GM12878 (cell line): Measurements from ENCODE around the gene IRAG1. TPM values are rescaled to one million over a fixed set of nuclear protein-coding genes. Genes with fewer than 3 reads are reported as not detected.
A peak's percentile ranks its signal among the peaks of the same experiment; 100 is the strongest.

Source experiments
- ATAC-seq: fragments of 200-7000 bp; cut with Tn5 transposase; 3 replicates; pipeline ENCODE4 v1.9.1; 2020; ENCODE audit warnings: mild to moderate bottlenecking, moderate library complexity
- BruUV-seq: library from RNA; stranded (reverse); fragments of 400-500 nt; replicated peaks from 2 replicates; lab custom pipeline; 2021; lab: Mats Ljungman, UMichigan
- CTCF ChIA-PET: fragments of 300-600 bp; sonication (Branson Sonifier 250); formaldehyde crosslinking; extraction: SDS; loops from one replicate; lab custom pipeline; 2021; ENCODE audit warnings: inconsistent platforms; lab: Yijun Ruan, JAX
- POLR2A ChIA-PET: fragments of 350-600 bp; formaldehyde crosslinking; extraction: SDS; loops from one replicate; lab custom pipeline; 2021; ENCODE audit warnings: inconsistent platforms; lab: Charles Lee
- RAD21 ChIA-PET: fragments of 300-600 bp; sonication (Branson Sonifier 250); formaldehyde crosslinking; loops from one replicate; lab custom pipeline; 2023; ENCODE audit warnings: antibody characterized with exemption; ENCODE audit not compliant: unreplicated experiment; lab: Charles Lee
- SMC1A ChIA-PET: fragments of 300-600 bp; sonication (Branson Sonifier 250); formaldehyde crosslinking; loops from one replicate; lab custom pipeline; 2023; ENCODE audit not compliant: unreplicated experiment, uncharacterized antibody; lab: Charles Lee
- DNase-seq: peaks from one replicate; pipeline ENCODE4 v3.0.0-alpha.2; 2011; ENCODE audit warnings: low read depth, low spot score
- FAIRE-seq: peaks from 3 replicates; lab custom pipeline; 2011; peaks lifted over from hg19 to GRCh38; lab: Jason Lieb, UNC
- H2AFZ ChIP-seq: 2 replicates; pipeline ENCODE4 v1.6.0; 2011; ENCODE audit warnings: low read depth, low read length, control low read depth; ENCODE audit not compliant: control insufficient read depth
- H3K27ac ChIP-seq: 2 replicates; pipeline ENCODE4 v1.5.1; 2011; ENCODE audit warnings: control low read depth; ENCODE audit not compliant: control insufficient read depth, insufficient read depth
- H3K27me3 ChIP-seq, 2 experiments: replicated peaks in 1 of 2; 2 replicates each; pipeline versions ENCODE4 v1.6.0 to v1.6.1; 2011; ENCODE audit warnings: low read length in 1 of 2; ENCODE audit not compliant: control insufficient read depth in 2 of 2, insufficient read depth in 2 of 2
- H3K36me3 ChIP-seq, 2 experiments: 2 replicates each; pipeline ENCODE4 v1.5.1; 2011; ENCODE audit warnings: low read length in 1 of 2; ENCODE audit not compliant: control insufficient read depth in 2 of 2, insufficient read depth in 2 of 2
- H3K4me1 ChIP-seq: 2 replicates; pipeline ENCODE4 v1.6.1; 2011; ENCODE audit warnings: mild to moderate bottlenecking, low read length, moderate library complexity, mixed read lengths; ENCODE audit not compliant: control insufficient read depth, insufficient read depth
- H3K4me2 ChIP-seq: 2 replicates; pipeline ENCODE4 v1.6.0; 2011; ENCODE audit warnings: control low read depth; ENCODE audit not compliant: control insufficient read depth, insufficient read depth
- H3K4me3 ChIP-seq: fragments of 200-600 bp; sonication (generic); 2 replicates; pipeline ENCODE4 v1.5.1; 2016
- H3K79me2 ChIP-seq: 2 replicates; pipeline ENCODE4 v1.6.0; 2011; ENCODE audit warnings: low read length; ENCODE audit not compliant: control insufficient read depth, insufficient read depth
- H3K9ac ChIP-seq: 2 replicates; pipeline ENCODE4 v1.8.0; 2011; ENCODE audit warnings: low read length, control low read depth, mixed read lengths; ENCODE audit not compliant: control insufficient read depth, insufficient read depth
- H3K9me3 ChIP-seq: replicated peaks from 3 replicates; pipeline ENCODE4 v1.5.1; 2011; ENCODE audit warnings: mild to moderate bottlenecking, low read length; ENCODE audit not compliant: control insufficient read depth, insufficient read depth
- H4K20me1 ChIP-seq: 2 replicates; pipeline ENCODE4 v1.6.0; 2011; ENCODE audit not compliant: control insufficient read depth, insufficient read depth
- BHLHE40 ChIP-seq, 2 experiments: fragments of 450-650 bp in 1 of 2; IDR thresholded peaks; 2 replicates each; pipeline ENCODE4 v1.6.1; 2011 to 2017; ENCODE audit warnings: low read depth in 2 of 2, borderline replicate concordance in 1 of 2, improper control_type of control experiment in 1 of 2, low read length in 1 of 2, mild to moderate bottlenecking in 1 of 2
- CHD4 ChIP-seq: fragments of 200-600 bp; sonication (generic); IDR thresholded peaks from 2 replicates; pipeline ENCODE4 v1.6.1; 2016; ENCODE audit warnings: mild to moderate bottlenecking
- LARP7 ChIP-seq: fragments of 450-650 bp; IDR thresholded peaks from 2 replicates; pipeline ENCODE4 v1.6.1; 2017; ENCODE audit warnings: mild to moderate bottlenecking
- MTA3 ChIP-seq: IDR thresholded peaks from 2 replicates; pipeline ENCODE4 v1.6.1; 2012; ENCODE audit warnings: low read length, inconsistent platforms, borderline replicate concordance
- RUNX3 ChIP-seq: IDR thresholded peaks from 2 replicates; pipeline ENCODE4 v1.6.1; 2012; ENCODE audit warnings: low read length, inconsistent platforms
- WGBS: methylation state at CpG from one replicate; pipeline ENCODE4 v1.1.6; 2016; ENCODE audit warnings: low lambda C conversion rate; ENCODE audit not compliant: insufficient replicate concordance, insufficient coverage; ENCODE audit errors: missing lambda C conversion rate; 5-methylcytosine and 5-hydroxymethylcytosine counted together
- in situ Hi-C: fragments of 300-500 bp; cut with MboI; formaldehyde crosslinking; loops from 9 replicates; pipeline ENCODE4 v1.14.3; 2018; ENCODE audit warnings: mixed read lengths
- intact Hi-C: fragments of 100-400 bp; cut with micrococcal nuclease; formaldehyde crosslinking; loops from one replicate; pipeline ENCODE4 v1.14.2; 2022; ENCODE audit not compliant: unreplicated experiment
- polyA plus RNA-seq, 11 experiments: library from polyadenylated mRNA; depleted of rRNA in 4 of 11; unstranded in 6 of 11; stranded (reverse) in 5 of 11; fragments of >200 nt; fragmentation: Nextera tagmentation in 4 of 11; fragmentation: Illumina TruSeq in 1 of 11; extraction: Ambion mirVana in 4 of 11; extraction: Trizol in 1 of 11; gene quantifications; 1 replicate in 1 of 11; 2 replicates in 10 of 11; pipeline versions ENCODE4 v1.2.1 to v1.2.3, GENCODE V29; 2011 to 2016; ENCODE audit warnings: inconsistent platforms in 2 of 11, missing spikeins in 2 of 11, low read depth in 1 of 11
- total RNA-seq, 4 experiments: library from RNA; depleted of rRNA in 3 of 4; stranded (reverse); fragments of >200 nt in 3 of 4; fragmentation: Illumina TruSeq in 1 of 4; extraction: Trizol in 1 of 4; gene quantifications; 2 replicates each; pipeline versions ENCODE4 v1.2.1 to v1.2.3, GENCODE V29; 2013 to 2021
- TF ChIP-seq, protein P1 (sequence below): fragments of 450-650 bp; IDR thresholded peaks from 2 replicates; pipeline ENCODE4 v1.6.1; 2017; ENCODE audit warnings: low read depth, mild to moderate bottlenecking, moderate library complexity

Gene IRAG1
- total and polyA plus RNA-seq, 10 of the 15 experiments (the other 5 are each of a cell fraction or from before 2014, with no cell fraction given) = 0.02 to 0.18 (median 0.06) TPM; not detected in 4

DNA sequence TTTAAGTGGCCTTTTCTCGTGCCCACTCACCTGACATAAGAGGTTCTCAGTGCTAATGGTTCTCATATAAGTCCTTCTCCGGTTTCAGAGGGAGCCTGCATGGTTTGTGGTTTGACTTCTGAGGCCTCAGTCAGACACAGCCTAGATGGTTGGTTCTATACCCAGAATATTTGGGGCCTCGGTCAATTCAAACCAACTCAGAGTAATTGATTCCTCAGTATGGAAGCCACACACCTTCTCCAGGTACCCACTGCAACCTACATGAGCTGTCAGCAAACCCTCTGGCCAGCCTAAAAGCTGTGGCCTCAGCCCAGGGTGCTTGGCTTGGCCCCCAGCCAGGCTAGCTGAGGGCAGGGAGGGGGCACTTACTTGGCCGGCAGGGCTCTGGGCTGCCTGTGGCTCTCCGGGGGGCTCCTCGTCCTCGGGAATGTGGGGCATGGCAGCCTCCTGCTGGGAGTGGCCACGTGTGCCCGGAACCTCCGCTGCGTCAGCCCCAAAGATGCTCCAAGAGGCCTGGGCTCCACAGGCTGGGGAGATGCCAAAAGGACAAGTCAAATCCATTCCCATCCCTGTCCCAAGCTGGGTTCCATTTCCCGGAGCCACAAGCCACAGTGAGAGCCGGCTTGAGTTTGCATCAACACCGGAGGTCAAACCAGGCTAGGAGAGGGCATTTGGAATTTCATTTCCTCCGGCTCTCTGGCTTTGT is 41.7 kb downstream of the IRAG1 start:
- Histone ChIP-seq H4K20me1 (no peaks in the 10 kb centered on the region), H3K9ac (no peak overlapping the region), H3K9me3 (no peaks in the 10 kb centered on the region), H3K4me3 (no peak overlapping the region), H3K79me2 (no peaks in the 10 kb centered on the region), H2AFZ (no peak overlapping the region), H3K36me3 (no peaks in the 10 kb centered on the region), H3K27me3 (no peaks in the 10 kb centered on the region; a peak in 1 of 4 replicates), H3K4me2 (no peak overlapping the region), H3K27ac (no peak overlapping the region), H3K4me1 (peaks cover 6% of the 10 kb centered on the region)
- DNase-seq (no peak), ATAC-seq (peak; percentile 15; the same call in 1 of the 3 replicates), FAIRE-seq (no peak)
- intact Hi-C loops (loop anchor here (5.0 kb wide), 1 partner anchor 140 kb away; no protein-coding TSS in a partner anchor), in situ Hi-C loops (loop anchor here (5.0 kb wide), 1 partner anchor 245 kb away; no protein-coding TSS in a partner anchor)
- 60% methylated on average over 15 of the region's 15 CpGs for WGBS
- RAD21 ChIA-PET = interaction anchor here (1.8 to 5.1 kb wide), 3 partner anchors 27 to 246 kb away, joined by 4 to 34 read pairs (median 10); no protein-coding TSS in a partner anchor
- POLR2A ChIA-PET = no interaction called here
- SMC1A ChIA-PET = interaction anchor here (0.8 to 6.5 kb wide), 6 partner anchors 9 to 238 kb away, joined by 3 to 70 read pairs (median 4); no protein-coding TSS in a partner anchor
- CTCF ChIA-PET = interaction anchor here (1.0 to 7.8 kb wide), 7 partner anchors 22 to 246 kb away, joined by 3 to 66 read pairs (median 6); no protein-coding TSS in a partner anchor
- no TSS peak for BruUV-seq
- TF ChIP-seq RUNX3 (peak; percentile 65), BHLHE40 (IDR thresholded peaks at IDR 0.05; ENCODE audit: borderline replicate concordance in 1 of 2, low read depth in 2 of 2, low read length in 1 of 2) (peak; percentile 26 to 37; a peak in 1 of 4 replicates), MTA3 (no peak)

- intact Hi-C loops = loop anchor here (5.0 kb wide), 1 partner anchor 138 kb away; no protein-coding TSS in a partner anchor
- Histone ChIP-seq H3K9me3 (no peaks in the 10 kb centered on the region), H3K4me3 (no peak overlapping the region), H3K36me3 (no peaks in the 10 kb centered on the region), H3K4me2 (no peak overlapping the region), H3K27me3 (no peaks in the 10 kb centered on the region; a peak in 1 of 4 replicates), H3K4me1 (0 out of 2 replicates have a peak, but pooled peaks cover 3% of the 10 kb centered on the region), H3K79me2 (no peaks in the 10 kb centered on the region), H3K9ac (no peak overlapping the region), H4K20me1 (no peaks in the 10 kb centered on the region), H2AFZ (no peak overlapping the region), H3K27ac (no peak overlapping the region)
- POLR2A ChIA-PET = no interaction called here
- ATAC-seq (no peak), DNase-seq (no peak), FAIRE-seq (no peak)
- no TSS peak for BruUV-seq
- RAD21 ChIA-PET = interaction anchor here (0.5 to 5.1 kb wide), 4 partner anchors 26 to 1352 kb away, joined by 3 to 34 read pairs (median 7); no protein-coding TSS in a partner anchor
- CTCF ChIA-PET = interaction anchor here (1.3 to 7.8 kb wide), 3 partner anchors 27 to 244 kb away, joined by 5 to 66 read pairs (median 9); no protein-coding TSS in a partner anchor
- TF ChIP-seq CHD4 = no peak
- no peak for TF ChIP-seq LARP7
- TF ChIP-seq, protein P1, sequence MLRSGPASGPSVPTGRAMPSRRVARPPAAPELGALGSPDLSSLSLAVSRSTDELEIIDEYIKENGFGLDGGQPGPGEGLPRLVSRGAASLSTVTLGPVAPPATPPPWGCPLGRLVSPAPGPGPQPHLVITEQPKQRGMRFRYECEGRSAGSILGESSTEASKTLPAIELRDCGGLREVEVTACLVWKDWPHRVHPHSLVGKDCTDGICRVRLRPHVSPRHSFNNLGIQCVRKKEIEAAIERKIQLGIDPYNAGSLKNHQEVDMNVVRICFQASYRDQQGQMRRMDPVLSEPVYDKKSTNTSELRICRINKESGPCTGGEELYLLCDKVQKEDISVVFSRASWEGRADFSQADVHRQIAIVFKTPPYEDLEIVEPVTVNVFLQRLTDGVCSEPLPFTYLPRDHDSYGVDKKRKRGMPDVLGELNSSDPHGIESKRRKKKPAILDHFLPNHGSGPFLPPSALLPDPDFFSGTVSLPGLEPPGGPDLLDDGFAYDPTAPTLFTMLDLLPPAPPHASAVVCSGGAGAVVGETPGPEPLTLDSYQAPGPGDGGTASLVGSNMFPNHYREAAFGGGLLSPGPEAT = no peak
- SMC1A ChIA-PET = interaction anchor here (1.1 to 6.5 kb wide), 3 partner anchors 8 to 245 kb away, joined by 5 to 70 read pairs (median 7); no protein-coding TSS in a partner anchor
- 86% methylated on average over 2 of the region's 2 CpGs for WGBS
- in situ Hi-C loops = loop anchor here (5.0 kb wide), 1 partner anchor 243 kb away; no protein-coding TSS in a partner anchor
Observed at GRCh38 chr11:10650630-10651029, 42.9 kb downstream of the IRAG1 start.
